ENCODE results near the gene EXOG. TPM values are rescaled to one million over a fixed set of nuclear protein-coding genes. Genes with fewer than 3 reads are reported as not detected.

The EXOG gene
- total and polyA plus RNA-seq, 2 donors from 2014 or later, result 5.5 to 16.4 TPM

DNA sequence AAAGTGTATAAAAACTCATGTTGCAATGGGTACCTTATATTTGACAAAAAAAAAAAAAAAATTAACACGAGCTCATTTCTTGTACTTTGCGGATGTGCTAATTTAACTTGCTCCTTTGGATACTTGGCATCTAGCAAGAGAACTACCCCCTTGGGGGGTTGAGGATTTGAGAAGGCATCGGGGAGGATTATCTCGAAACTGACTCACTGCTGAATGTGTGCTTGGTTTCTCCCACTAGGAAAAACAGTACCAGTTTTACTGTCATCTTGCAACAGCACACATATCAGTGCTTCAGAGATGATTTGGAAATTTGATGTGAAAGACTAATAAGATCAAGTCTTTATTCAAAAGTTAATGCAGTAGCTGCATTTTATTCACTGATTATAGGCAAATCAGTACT lies 891 bp downstream of the EXOG start:
- intact Hi-C loops (cut with DNase I), result no loop called here
- H3K9ac ChIP-seq (ENCODE audit: low read length in 3 of 3), result peak overlapping the region in 1 of 3 donors; percentile 76
- no peak for FAIRE-seq

DNA sequence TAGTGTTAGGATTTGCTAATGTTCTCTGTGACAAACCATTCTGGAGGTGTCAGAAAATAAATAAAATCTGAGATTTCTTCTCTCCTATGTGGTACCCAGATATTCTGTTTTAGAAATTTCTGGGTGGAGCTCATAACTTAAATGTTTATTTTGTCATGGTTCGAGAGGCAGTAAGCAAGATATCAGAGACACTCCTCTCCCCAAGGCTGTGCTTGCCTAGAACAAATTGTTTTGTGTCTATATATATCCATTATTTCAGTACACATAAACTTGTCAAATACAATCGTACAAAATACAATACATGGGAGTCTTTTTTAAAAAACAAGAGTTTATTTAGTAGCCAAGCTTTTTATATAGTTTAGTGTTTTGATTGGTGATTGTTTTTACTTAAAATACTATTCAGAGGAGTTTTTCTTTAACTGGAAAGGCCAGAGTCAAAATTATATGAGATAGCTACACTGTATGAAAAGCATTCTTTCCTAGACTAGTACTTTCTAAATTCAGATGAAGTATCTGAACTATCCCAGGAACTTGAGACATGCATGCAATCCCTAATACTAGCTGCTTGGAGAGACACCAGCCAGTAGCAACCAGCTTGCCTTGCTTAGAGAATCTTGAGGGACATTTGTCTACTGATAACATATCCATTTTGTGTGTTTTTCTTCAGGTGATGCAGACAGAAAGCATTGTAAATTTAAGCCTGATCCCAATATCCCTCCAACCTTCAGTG lies 4.7 kb downstream of the EXOG start:
- Histone ChIP-seq H3K36me3 (ENCODE audit: control insufficient read depth in 2 of 3, insufficient read depth in 3 of 3, low read length in 3 of 3) (no peaks in the 10 kb centered on the region), H3K27ac (ENCODE audit: low read depth in 2 of 2, low read length in 2 of 2) (no peak overlapping the region), H3K4me1 (ENCODE audit: control insufficient read depth in 2 of 3, insufficient read depth in 2 of 3, low read depth in 1 of 3, low read length in 3 of 3) (no peaks in the 10 kb centered on the region), H3K4me3 (ENCODE audit: low read length in 3 of 3) (no peak overlapping the region), H3K9me3 (ENCODE audit: control insufficient read depth in 2 of 3, insufficient read depth in 1 of 3, low read length in 3 of 3) (no peaks in the 10 kb centered on the region), H3K27me3 (ENCODE audit: control insufficient read depth, insufficient read depth, low read length) (no peaks in the 10 kb centered on the region), H3K9ac (ENCODE audit: low read length in 3 of 3) (no peak overlapping the region)
- TF ChIP-seq, protein P1, sequence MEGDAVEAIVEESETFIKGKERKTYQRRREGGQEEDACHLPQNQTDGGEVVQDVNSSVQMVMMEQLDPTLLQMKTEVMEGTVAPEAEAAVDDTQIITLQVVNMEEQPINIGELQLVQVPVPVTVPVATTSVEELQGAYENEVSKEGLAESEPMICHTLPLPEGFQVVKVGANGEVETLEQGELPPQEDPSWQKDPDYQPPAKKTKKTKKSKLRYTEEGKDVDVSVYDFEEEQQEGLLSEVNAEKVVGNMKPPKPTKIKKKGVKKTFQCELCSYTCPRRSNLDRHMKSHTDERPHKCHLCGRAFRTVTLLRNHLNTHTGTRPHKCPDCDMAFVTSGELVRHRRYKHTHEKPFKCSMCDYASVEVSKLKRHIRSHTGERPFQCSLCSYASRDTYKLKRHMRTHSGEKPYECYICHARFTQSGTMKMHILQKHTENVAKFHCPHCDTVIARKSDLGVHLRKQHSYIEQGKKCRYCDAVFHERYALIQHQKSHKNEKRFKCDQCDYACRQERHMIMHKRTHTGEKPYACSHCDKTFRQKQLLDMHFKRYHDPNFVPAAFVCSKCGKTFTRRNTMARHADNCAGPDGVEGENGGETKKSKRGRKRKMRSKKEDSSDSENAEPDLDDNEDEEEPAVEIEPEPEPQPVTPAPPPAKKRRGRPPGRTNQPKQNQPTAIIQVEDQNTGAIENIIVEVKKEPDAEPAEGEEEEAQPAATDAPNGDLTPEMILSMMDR (IDR thresholded peaks at IDR 0.05; ENCODE audit: borderline replicate concordance, extremely low read depth, insufficient read depth), result no peak
- no peak for DNase-seq
- intact Hi-C loops (cut with DNase I), result no loop called here
- no peak for FAIRE-seq

More for the DNA sequence above, 891 bp downstream of the EXOG start:
- no peak for DNase-seq
- no peaks in the 10 kb centered on the region for H3K9me3 ChIP-seq (ENCODE audit: control insufficient read depth in 2 of 3, insufficient read depth in 1 of 3, low read length in 3 of 3)
- H3K36me3 ChIP-seq (ENCODE audit: control insufficient read depth in 2 of 3, insufficient read depth in 3 of 3, low read length in 3 of 3), result no peaks in the 10 kb centered on the region
- H3K4me3 ChIP-seq (ENCODE audit: low read length in 3 of 3), result peak overlapping the region; percentile 80 to 84 (median 81)
- no peak overlapping the region for H3K27ac ChIP-seq (ENCODE audit: low read depth in 2 of 2, low read length in 2 of 2)
- H3K27me3 ChIP-seq (ENCODE audit: control insufficient read depth, insufficient read depth, low read length), result no peaks in the 10 kb centered on the region
- TF ChIP-seq, protein P1 (IDR thresholded peaks at IDR 0.05; ENCODE audit: borderline replicate concordance, extremely low read depth, insufficient read depth), result no peak
- no peaks in the 10 kb centered on the region for H3K4me1 ChIP-seq (ENCODE audit: control insufficient read depth in 2 of 3, insufficient read depth in 2 of 3, low read depth in 1 of 3, low read length in 3 of 3)

DNA sequence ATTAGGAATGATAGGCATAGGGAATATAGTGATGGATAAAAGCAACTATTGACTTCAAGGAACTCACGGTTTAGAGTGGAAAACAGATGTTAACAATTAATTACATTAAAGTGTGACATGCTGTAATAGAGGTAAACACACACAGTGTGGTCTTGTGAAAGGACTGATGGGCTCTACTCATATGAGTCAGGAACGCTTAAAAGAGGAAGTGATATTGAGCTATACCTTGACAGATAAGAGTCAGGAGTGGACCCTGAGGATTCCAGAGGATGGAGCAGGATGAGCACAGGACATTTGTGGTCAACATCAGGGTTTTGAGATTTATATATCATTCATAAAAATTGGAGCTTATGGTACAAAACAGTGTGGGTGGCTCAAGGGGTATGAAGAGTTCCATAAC lies 11.0 kb downstream of the EXOG start:
- DNase-seq (no peak), FAIRE-seq (no peak)
- no peak overlapping the region for H3K9ac ChIP-seq (ENCODE audit: low read length in 3 of 3)
- H3K36me3 ChIP-seq (ENCODE audit: control insufficient read depth in 2 of 3, insufficient read depth in 3 of 3, low read length in 3 of 3), result peaks cover 4 to 6% (median 4%) of the 10 kb centered on the region in 3 donors
- no peaks in the 10 kb centered on the region for H3K27me3 ChIP-seq (ENCODE audit: control insufficient read depth, insufficient read depth, low read length)
- no peak overlapping the region for H3K4me3 ChIP-seq (ENCODE audit: low read length in 3 of 3)
- H3K27ac ChIP-seq (ENCODE audit: low read depth in 2 of 2, low read length in 2 of 2), result no peak overlapping the region
- H3K9me3 ChIP-seq (ENCODE audit: control insufficient read depth in 2 of 3, insufficient read depth in 1 of 3, low read length in 3 of 3), result no peaks in the 10 kb centered on the region
- no peaks in the 10 kb centered on the region for H3K4me1 ChIP-seq (ENCODE audit: control insufficient read depth in 2 of 3, insufficient read depth in 2 of 3, low read depth in 1 of 3, low read length in 3 of 3)
- intact Hi-C loops (cut with DNase I), result no loop called here
- TF ChIP-seq, protein P1 (IDR thresholded peaks at IDR 0.05; ENCODE audit: borderline replicate concordance, extremely low read depth, insufficient read depth), result no peak

All from kidney (tissue), 14 donors.